Lung (tissue), 12 donors: ENCODE measurements around the gene NAPSA. TPM values are rescaled to one million over a fixed set of nuclear protein-coding genes. Genes with fewer than 3 reads are reported as not detected.

ENCODE experiments used
- ATAC-seq: fragments of 200-7000 bp; cut with Tn5 transposase; one replicate; pipeline ENCODE4 v1.9.1; 2020; ENCODE audit warnings: moderate number of reproducible peaks; ENCODE audit not compliant: insufficient read depth, low FRiP score
- DNase-seq, 3 donors: peaks; one replicate each; pipeline ENCODE4 v3.0.0-alpha.2; 2013 to 2017
- H3K27ac ChIP-seq, 2 donors: one replicate each; pipeline ENCODE4 v1.5.1; 2013; ENCODE audit warnings: mild to moderate bottlenecking in 2 of 2, moderate library complexity in 2 of 2, control low read depth in 1 of 2, inconsistent platforms in 1 of 2, low read depth in 1 of 2, low read length in 1 of 2
- H3K27me3 ChIP-seq, 3 donors: one replicate each; pipeline ENCODE4 v1.5.1; 2013; ENCODE audit warnings: low read length in 2 of 3; ENCODE audit not compliant: control insufficient read depth in 3 of 3, insufficient read depth in 3 of 3
- H3K36me3 ChIP-seq, 4 donors: one replicate each; pipeline ENCODE4 v1.5.1; 2013; ENCODE audit warnings: low read length in 4 of 4, mild to moderate bottlenecking in 1 of 4, moderate library complexity in 1 of 4; ENCODE audit not compliant: control insufficient read depth in 4 of 4, insufficient read depth in 4 of 4
- H3K4me1 ChIP-seq, 5 donors: one replicate each; pipeline ENCODE4 v1.5.1; 2013; ENCODE audit warnings: low read length in 5 of 5, mild to moderate bottlenecking in 2 of 5, moderate library complexity in 1 of 5; ENCODE audit not compliant: control insufficient read depth in 5 of 5, insufficient read depth in 5 of 5
- H3K4me3 ChIP-seq: one replicate; pipeline ENCODE4 v1.5.1; 2013; ENCODE audit warnings: mild to moderate bottlenecking, control low read depth, moderate library complexity
- H3K9ac ChIP-seq, 2 donors: one replicate each; pipeline ENCODE4 v1.5.1; 2013; ENCODE audit warnings: low read length in 2 of 2, control low read depth in 1 of 2; ENCODE audit not compliant: insufficient read depth in 1 of 2
- H3K9me3 ChIP-seq, 4 donors: one replicate each; pipeline ENCODE4 v1.5.1; 2013; ENCODE audit warnings: low read length in 3 of 4, mild to moderate bottlenecking in 1 of 4, moderate library complexity in 1 of 4; ENCODE audit not compliant: control insufficient read depth in 4 of 4, insufficient read depth in 3 of 4
- CTCF ChIP-seq: IDR thresholded peaks from 2 replicates; pipeline ENCODE4 v1.5.1; 2012; ENCODE audit warnings: mild to moderate bottlenecking; ENCODE audit errors: control extremely low read depth, extremely low read depth
- WGBS, 2 donors: extraction: QIAGEN DNeasy Blood & Tissue Kit; methylation state at CpG; one replicate each; pipeline ENCODE4 v1.1.7; 2013; 5-methylcytosine and 5-hydroxymethylcytosine counted together
- polyA plus RNA-seq, 2 donors: library from polyadenylated mRNA; stranded (reverse); fragments of 200-250 nt; gene quantifications; one replicate each; pipeline ENCODE4 v1.2.1, GENCODE V29; 2013
- total RNA-seq, 2 donors: library from RNA; depleted of rRNA in 1 of 2; stranded (reverse); fragments of >200 nt in 1 of 2; gene quantifications; one replicate each; pipeline ENCODE4 v1.2.1, GENCODE V29; 2014 to 2021
- donor health status: control.
- donor health status: control.
- donor health status: Bipolar disorder and iron deficiency.
- donor health status: healthy.
- donor health status: DM: yes; HTN: yes; CAD: no.

The NAPSA gene
- total and polyA plus RNA-seq, 4 donors = 655 to 2,584 (median 1,433) TPM

GRCh38 chr19:50309396-50310125 is 55.9 kb downstream of the NAPSA start:
- ATAC-seq (no peak), DNase-seq (no peak)
- Histone ChIP-seq H3K27ac (no peak overlapping the region), H3K9me3 (peaks cover 0 to 13% (median 3%) of the 10 kb centered on the region in 4 donors), H3K4me1 (no peaks in the 10 kb centered on the region), H3K9ac (no peak overlapping the region), H3K27me3 (peaks cover 0 to 20% (median 9%) of the 10 kb centered on the region in 3 donors), H3K36me3 (peaks cover 0 to 16% (median 10%) of the 10 kb centered on the region in 4 donors), H3K4me3 (no peak overlapping the region)
- 67% methylated on average over 16 of the region's 16 CpGs for WGBS, 2 donors
- no peak for TF ChIP-seq CTCF

DNA sequence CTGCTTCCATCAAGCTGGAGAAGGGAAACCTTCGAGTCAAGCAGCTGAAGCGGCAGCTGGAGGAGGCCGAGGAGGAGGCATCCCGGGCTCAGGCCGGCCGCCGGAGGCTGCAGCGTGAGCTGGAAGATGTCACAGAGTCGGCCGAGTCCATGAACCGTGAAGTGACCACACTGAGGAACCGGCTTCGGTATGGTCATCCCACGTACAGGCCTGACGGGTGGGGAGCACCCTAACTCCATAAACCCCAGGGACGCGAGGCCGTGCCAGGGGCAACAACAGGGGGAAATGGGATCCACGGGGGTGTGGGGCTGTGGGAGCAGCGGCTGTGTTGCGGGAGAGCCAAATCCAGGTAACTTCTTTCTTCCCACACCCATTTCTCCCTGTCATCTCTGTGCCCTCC is 56.4 kb downstream of the NAPSA start:
- H3K27ac ChIP-seq = no peak overlapping the region
- 90 to 93% methylated on average over 19 to 21 of the region's 21 CpGs for WGBS, 2 donors
- no peak for DNase-seq
- no peak for ATAC-seq
- no peaks in the 10 kb centered on the region for H3K4me1 ChIP-seq
- H3K9ac ChIP-seq = no peak overlapping the region
- no peak overlapping the region for H3K4me3 ChIP-seq
- peaks cover 0 to 14% (median 9%) of the 10 kb centered on the region in 3 donors for H3K27me3 ChIP-seq
- H3K36me3 ChIP-seq = peaks cover 0 to 16% (median 10%) of the 10 kb centered on the region in 4 donors
- no peak for TF ChIP-seq CTCF
- H3K9me3 ChIP-seq = peaks cover 0 to 13% (median 3%) of the 10 kb centered on the region in 4 donors

Other genes starting within 250 kb of the NAPSA start
- under 1 TPM in 1 of 2 donors, not detected in 1; 0.46 TPM for gene IZUMO2, start 202.4 kb downstream of the NAPSA start, total RNA-seq
- gene IZUMO2, start 202.4 kb downstream of the NAPSA start, polyA plus RNA-seq = under 1 TPM in 1 of 2 donors, not detected in 1; 0.18 TPM
- gene MYH14, start 162.0 kb downstream of the NAPSA start, total RNA-seq = 100 to 1,000 TPM in 1 of 2 donors, 10 to 100 TPM in 1; 55.3 to 142 TPM
- 100 to 1,000 TPM in 1 of 2 donors, 10 to 100 TPM in 1; 48.3 to 159 TPM for gene MYH14, start 162.0 kb downstream of the NAPSA start, polyA plus RNA-seq
- 10 to 100 TPM in 1 of 2 donors, 1 to 10 TPM in 1; 4.6 to 13.2 TPM for gene KCNC3, start 36.3 kb downstream of the NAPSA start, total RNA-seq
- 1 to 10 TPM; 2.6 to 5.7 TPM for gene KCNC3, start 36.3 kb downstream of the NAPSA start, polyA plus RNA-seq
- gene NR1H2, start 10.8 kb upstream of the NAPSA start, total RNA-seq = 10 to 100 TPM; 52.5 to 96.4 TPM
- 100 to 1,000 TPM; 103 to 114 TPM for gene NR1H2, start 10.8 kb upstream of the NAPSA start, polyA plus RNA-seq
- 10 to 100 TPM; 20.2 to 49.3 TPM for gene POLD1, start 18.7 kb upstream of the NAPSA start, total RNA-seq
- 10 to 100 TPM; 28.7 to 55.1 TPM for gene POLD1, start 18.7 kb upstream of the NAPSA start, polyA plus RNA-seq
- gene SPIB, start 53.3 kb upstream of the NAPSA start, total RNA-seq = 10 to 100 TPM in 1 of 2 donors, under 1 TPM in 1; 0.31 to 10.5 TPM
- under 1 TPM; 0.22 to 0.98 TPM for gene SPIB, start 53.3 kb upstream of the NAPSA start, polyA plus RNA-seq
- under 1 TPM; 0.21 to 0.91 TPM for gene MYBPC2, start 67.3 kb upstream of the NAPSA start, total RNA-seq
- gene MYBPC2, start 67.3 kb upstream of the NAPSA start, polyA plus RNA-seq = under 1 TPM; 0.04 to 0.55 TPM
- gene EMC10, start 110.9 kb upstream of the NAPSA start, total RNA-seq = 100 to 1,000 TPM in 1 of 2 donors, 10 to 100 TPM in 1; 62.2 to 165 TPM
- gene EMC10, start 110.9 kb upstream of the NAPSA start, polyA plus RNA-seq = 100 to 1,000 TPM; 133 to 140 TPM
- gene GARIN5A, start 111.2 kb upstream of the NAPSA start, total RNA-seq = 1 to 10 TPM; 1.7 to 2.7 TPM
- 1 to 10 TPM; 2.1 to 5.0 TPM for gene GARIN5A, start 111.2 kb upstream of the NAPSA start, polyA plus RNA-seq
- 10 to 100 TPM in 1 of 2 donors, 1 to 10 TPM in 1; 9.8 to 66.9 TPM for gene JOSD2, start 145.6 kb upstream of the NAPSA start, total RNA-seq
- gene JOSD2, start 145.6 kb upstream of the NAPSA start, polyA plus RNA-seq = 10 to 100 TPM; 60.2 to 76.8 TPM
- not detected for gene ASPDH, start 148.3 kb upstream of the NAPSA start, total RNA-seq
- not detected for gene ASPDH, start 148.3 kb upstream of the NAPSA start, polyA plus RNA-seq
- 10 to 100 TPM in 1 of 2 donors, 1 to 10 TPM in 1; 2.5 to 10.8 TPM for gene LRRC4B, start 202.8 kb upstream of the NAPSA start, total RNA-seq
- 1 to 10 TPM; 1.7 to 3.0 TPM for gene LRRC4B, start 202.8 kb upstream of the NAPSA start, polyA plus RNA-seq